IPS-18a (cell line): ENCODE data around the gene FAAP100.

ENCODE experiments used
- H3K27ac ChIP-seq: one replicate; pipeline ENCODE4 v1.5.1; 2013; ENCODE audit warnings: low read length
- H3K27me3 ChIP-seq: one replicate; pipeline ENCODE4 v1.6.1; 2013; ENCODE audit warnings: mild to moderate bottlenecking, low read length; ENCODE audit not compliant: control insufficient read depth, insufficient read depth
- H3K36me3 ChIP-seq: one replicate; pipeline ENCODE4 v1.6.1; 2013; ENCODE audit warnings: low read depth, low read length; ENCODE audit not compliant: control insufficient read depth
- H3K4me1 ChIP-seq: one replicate; pipeline ENCODE4 v1.6.1; 2013; ENCODE audit warnings: low read depth, low read length; ENCODE audit not compliant: control insufficient read depth
- H3K4me3 ChIP-seq: one replicate; pipeline ENCODE4 v1.5.1; 2013; ENCODE audit warnings: low read length
- H3K9ac ChIP-seq: one replicate; pipeline ENCODE4 v1.6.1; 2013; ENCODE audit warnings: mild to moderate bottlenecking, low read length, moderate library complexity
- H3K9me3 ChIP-seq: one replicate; pipeline ENCODE4 v1.6.1; 2013; ENCODE audit warnings: low read depth, low read length; ENCODE audit not compliant: control insufficient read depth

FAAP100 gene

DNA sequence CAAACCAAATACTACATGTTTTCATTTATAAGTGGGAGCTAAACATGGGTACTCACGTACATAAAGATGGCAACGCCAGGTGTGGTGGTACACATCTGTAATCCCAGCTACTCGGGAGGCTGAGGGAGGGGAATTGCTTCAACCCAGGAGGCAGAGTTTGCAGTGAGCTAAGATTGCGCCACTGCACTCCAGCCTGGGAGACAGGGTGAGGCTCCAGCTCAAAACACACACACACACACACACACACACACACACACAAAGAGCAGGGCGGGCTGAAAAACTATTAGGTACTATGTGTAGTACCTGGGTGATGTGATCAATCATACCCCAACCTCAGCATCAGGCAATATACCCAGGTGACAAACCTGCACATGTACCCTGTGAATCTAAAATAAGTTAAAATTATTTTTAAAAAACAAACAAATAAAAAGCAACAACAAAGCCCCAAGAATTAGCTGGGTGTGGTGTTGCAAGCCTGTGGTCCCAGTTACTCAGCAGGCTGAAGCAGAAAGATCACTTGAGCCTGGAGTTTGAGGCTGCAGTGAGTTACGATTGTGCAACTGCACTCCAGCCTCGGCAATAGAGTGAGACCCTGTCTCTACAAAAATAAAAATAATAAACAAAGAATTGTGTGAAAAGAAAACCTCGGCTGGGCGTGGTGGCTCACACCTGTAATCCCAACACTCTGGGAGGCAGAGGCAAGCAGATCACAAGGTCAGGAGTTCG is 11.9 kb upstream of the FAAP100 start:
- Histone ChIP-seq H3K4me1 (no peaks in the 10 kb centered on the region), H3K9ac (no peak overlapping the region), H3K9me3 (no peaks in the 10 kb centered on the region), H3K27me3 (no peaks in the 10 kb centered on the region), H3K36me3 (peaks cover 72% of the 10 kb centered on the region), H3K27ac (no peak overlapping the region), H3K4me3 (no peak overlapping the region)

DNA sequence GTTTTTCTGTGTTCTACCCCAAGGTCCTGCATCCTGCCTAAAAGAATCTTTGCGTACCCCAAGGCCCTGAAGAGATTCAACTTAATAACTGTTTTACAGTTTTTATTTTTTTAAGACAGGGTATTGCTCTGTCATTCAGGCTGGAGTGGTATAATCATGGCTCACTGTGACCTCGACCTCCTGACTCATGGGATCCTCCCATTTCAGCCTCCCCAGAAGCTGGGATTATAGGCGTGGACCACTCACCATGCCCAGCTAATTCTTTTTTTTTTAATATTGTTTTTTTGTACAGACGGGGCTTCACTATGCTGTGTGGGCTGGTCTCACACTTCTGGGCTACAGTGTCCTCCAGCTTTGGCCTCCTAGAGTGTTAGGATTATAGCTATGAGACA is 9.3 kb upstream of the FAAP100 start:
- no peaks in the 10 kb centered on the region for H3K9me3 ChIP-seq
- H3K27ac ChIP-seq, result no peak overlapping the region
- H3K9ac ChIP-seq, result no peak overlapping the region
- peaks cover 69% of the 10 kb centered on the region for H3K36me3 ChIP-seq
- H3K27me3 ChIP-seq, result no peaks in the 10 kb centered on the region
- H3K4me3 ChIP-seq, result no peak overlapping the region
- H3K4me1 ChIP-seq, result no peaks in the 10 kb centered on the region

GRCh38 chr17:81558941-81559806 is 7.0 kb upstream of the FAAP100 start:
- H3K4me1 ChIP-seq, result no peaks in the 10 kb centered on the region
- H3K9ac ChIP-seq, result no peak overlapping the region
- H3K9me3 ChIP-seq, result no peaks in the 10 kb centered on the region
- H3K4me3 ChIP-seq, result no peak overlapping the region
- peaks cover 52% of the 10 kb centered on the region for H3K36me3 ChIP-seq
- no peaks in the 10 kb centered on the region for H3K27me3 ChIP-seq
- H3K27ac ChIP-seq, result no peak overlapping the region

DNA sequence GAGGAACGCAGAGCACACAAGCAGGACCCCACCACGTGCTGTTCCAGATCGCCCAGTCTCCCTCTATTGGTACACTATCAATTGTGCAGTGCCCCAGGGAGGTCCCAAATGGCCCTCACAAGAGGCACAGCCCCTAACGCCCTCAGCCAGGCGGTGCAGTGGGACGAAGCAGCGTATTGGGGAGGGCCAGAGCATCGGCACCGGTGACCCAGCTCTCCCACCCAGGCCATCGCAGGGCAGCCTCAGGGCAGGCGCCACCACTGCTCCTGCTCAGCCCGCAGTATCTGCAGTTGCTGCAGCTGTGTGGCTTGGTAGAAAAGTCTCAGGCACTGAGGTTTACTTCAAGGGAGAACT is 5.9 kb upstream of the FAAP100 start:
- Histone ChIP-seq H3K4me1 (peaks cover 6% of the 10 kb centered on the region), H3K36me3 (peaks cover 42% of the 10 kb centered on the region)

DNA sequence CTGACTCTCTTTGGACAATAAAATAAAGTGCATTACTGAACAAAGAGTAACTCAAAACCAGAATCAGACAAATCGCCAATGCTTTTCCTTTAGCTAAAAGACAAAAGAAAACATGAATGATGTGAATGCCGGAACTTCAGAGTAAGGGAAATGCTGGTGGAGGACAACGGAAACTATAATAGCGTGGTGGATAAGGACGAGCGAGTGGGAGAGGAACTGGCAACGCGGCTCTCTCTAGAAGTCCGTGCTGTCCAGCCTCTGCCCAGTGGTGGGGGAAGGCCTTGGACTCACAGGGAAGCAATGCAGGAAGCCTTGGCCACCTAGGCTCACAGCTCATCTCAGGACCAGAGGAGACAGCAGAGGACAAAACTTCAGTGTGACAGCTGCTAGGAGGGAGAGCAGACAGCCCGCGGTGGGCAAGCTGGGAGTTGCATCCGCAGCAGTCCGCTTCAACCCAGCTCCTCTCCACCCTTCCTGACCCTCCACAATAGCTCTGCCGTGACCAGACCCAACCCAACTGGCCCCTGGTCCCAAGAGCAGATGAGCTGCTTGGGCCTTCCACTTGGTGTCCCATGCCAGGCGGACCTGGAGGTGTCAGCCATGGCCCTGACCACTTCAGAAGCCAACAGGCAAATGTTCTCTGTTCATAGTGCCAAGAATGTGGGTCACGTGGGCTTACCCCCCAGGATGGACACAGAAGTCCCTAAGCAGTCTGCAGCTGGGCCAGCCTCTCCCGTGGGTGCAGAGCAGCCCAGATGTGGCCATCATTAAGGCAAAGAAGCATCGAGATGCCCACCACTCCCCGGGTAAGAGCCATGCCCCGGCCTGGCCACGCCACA is 5.3 kb upstream of the FAAP100 start:
- Histone ChIP-seq H3K36me3 (peaks cover 37% of the 10 kb centered on the region), H3K4me1 (peaks cover 6% of the 10 kb centered on the region), H3K9me3 (no peaks in the 10 kb centered on the region), H3K27ac (no peak overlapping the region), H3K27me3 (no peaks in the 10 kb centered on the region), H3K4me3 (no peak overlapping the region), H3K9ac (no peak overlapping the region)

More for the DNA sequence above, 5.9 kb upstream of the FAAP100 start:
- no peaks in the 10 kb centered on the region for H3K27me3 ChIP-seq
- no peak overlapping the region for H3K9ac ChIP-seq
- H3K9me3 ChIP-seq, result no peaks in the 10 kb centered on the region
- no peak overlapping the region for H3K27ac ChIP-seq
- H3K4me3 ChIP-seq, result no peak overlapping the region

DNA sequence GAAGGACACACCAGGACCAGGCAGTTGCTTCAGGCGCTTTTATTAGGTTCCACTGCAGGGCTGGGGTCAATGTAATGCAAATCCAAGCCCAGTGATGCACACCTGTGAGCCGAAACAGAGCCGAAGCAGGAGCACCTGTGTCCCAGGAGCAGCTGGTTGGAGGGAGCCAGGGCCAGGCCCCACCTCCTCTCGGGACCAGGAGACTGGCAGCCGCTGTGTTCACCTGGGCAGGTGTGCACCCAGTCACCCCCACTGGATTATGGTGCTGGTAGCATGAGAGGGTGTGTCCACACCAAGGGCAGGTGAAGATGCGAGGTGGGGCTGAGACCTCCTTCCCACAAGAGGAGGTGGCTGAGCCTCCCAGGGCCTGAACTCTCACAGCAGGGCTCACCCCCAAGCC is 4.7 kb upstream of the FAAP100 start:
- Histone ChIP-seq H3K27ac (no peak overlapping the region), H3K36me3 (peaks cover 36% of the 10 kb centered on the region), H3K4me3 (no peak overlapping the region), H3K27me3 (no peaks in the 10 kb centered on the region), H3K4me1 (peaks cover 6% of the 10 kb centered on the region), H3K9ac (no peak overlapping the region), H3K9me3 (no peaks in the 10 kb centered on the region)

DNA sequence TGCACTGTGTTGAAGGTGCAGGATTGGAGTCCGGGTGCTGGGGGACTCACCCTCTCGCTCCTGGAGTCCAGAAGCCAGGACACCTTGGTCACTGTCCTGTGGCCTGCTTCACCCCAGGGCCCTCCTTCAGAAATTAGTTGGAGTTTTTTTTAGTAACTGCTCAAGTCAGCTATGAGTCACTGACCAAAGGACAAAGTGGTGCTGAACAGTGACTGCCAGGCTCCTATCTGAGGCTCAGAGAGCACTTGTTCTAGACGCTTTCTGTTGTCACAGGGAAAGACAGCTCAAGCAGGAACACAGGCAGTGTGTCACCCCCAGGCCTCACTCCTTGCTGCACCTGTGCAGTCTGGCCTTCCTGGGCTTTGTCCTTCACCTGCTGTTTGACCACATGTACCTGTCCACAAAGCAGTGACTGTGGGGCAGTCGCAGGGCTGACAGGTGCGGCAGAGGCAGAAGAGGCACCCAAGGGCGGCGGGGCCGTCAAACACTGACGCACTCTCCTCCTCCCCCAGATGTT is 4.1 kb upstream of the FAAP100 start:
- Histone ChIP-seq H3K27me3 (no peaks in the 10 kb centered on the region), H3K27ac (no peak overlapping the region), H3K9me3 (no peaks in the 10 kb centered on the region), H3K4me3 (no peak overlapping the region), H3K4me1 (peaks cover 6% of the 10 kb centered on the region), H3K36me3 (peaks cover 30% of the 10 kb centered on the region), H3K9ac (no peak overlapping the region)

GRCh38 chr17:81553616-81554181 is 1.5 kb upstream of the FAAP100 start:
- H3K9ac ChIP-seq, result peak overlapping the region; percentile 76
- H3K4me1 ChIP-seq, result peaks cover 6% of the 10 kb centered on the region
- peaks cover 32% of the 10 kb centered on the region for H3K36me3 ChIP-seq
- H3K27ac ChIP-seq, result no peak overlapping the region
- no peaks in the 10 kb centered on the region for H3K27me3 ChIP-seq
- no peaks in the 10 kb centered on the region for H3K9me3 ChIP-seq
- H3K4me3 ChIP-seq, result peak overlapping the region; percentile 89

DNA sequence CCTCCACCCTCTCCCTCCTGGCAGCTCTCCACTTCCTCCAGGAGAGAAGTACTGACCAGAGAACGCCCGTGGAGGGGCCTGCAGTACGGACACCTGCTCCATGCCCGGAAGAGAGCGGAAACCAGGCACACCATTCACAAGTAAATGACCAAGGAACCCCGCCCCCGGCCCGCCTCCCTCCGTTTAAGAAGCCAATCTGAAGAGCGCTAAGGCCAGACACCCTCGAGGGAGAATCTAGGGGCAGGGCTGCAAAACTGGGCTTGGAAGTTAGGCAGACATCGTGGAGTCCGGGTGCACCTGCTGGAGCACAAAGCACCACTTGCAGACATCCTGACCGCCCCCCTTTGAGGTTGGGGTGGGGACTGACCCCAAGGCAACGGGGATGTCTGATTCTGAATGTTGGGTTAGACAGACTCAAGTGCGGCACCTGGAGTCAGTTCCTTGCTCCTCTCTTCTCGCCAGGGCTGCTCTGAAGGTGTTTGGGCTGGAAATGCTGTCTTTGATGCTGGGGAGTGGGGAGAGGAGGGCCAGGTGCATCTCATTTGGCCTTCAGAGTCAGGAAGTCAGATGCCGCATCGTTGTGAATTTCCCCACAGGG is 964 bp upstream of the FAAP100 start:
- Histone ChIP-seq H3K36me3 (peaks cover 27% of the 10 kb centered on the region), H3K4me3 (peak overlapping the region; percentile 89), H3K4me1 (peaks cover 6% of the 10 kb centered on the region), H3K27me3 (no peaks in the 10 kb centered on the region), H3K9me3 (no peaks in the 10 kb centered on the region), H3K27ac (no peak overlapping the region), H3K9ac (peak overlapping the region; percentile 76)

- H3K36me3 ChIP-seq, result peaks cover 26% of the 10 kb centered on the region
- peaks cover 6% of the 10 kb centered on the region for H3K4me1 ChIP-seq
- H3K9me3 ChIP-seq, result no peaks in the 10 kb centered on the region
- peak overlapping the region; percentile 89 for H3K4me3 ChIP-seq
- peak overlapping the region; percentile 76 for H3K9ac ChIP-seq
- no peaks in the 10 kb centered on the region for H3K27me3 ChIP-seq
- H3K27ac ChIP-seq, result no peak overlapping the region
These were observed 502 bp downstream of the FAAP100 start for GRCh38 chr17:81551458-81552243.
